Adrenal gland (tissue), 12 donors: ENCODE measurements around the gene SPDL1. TPM values are rescaled to one million over a fixed set of nuclear protein-coding genes. Genes with fewer than 3 reads are reported as not detected.

Experiments
- DNase-seq, 7 donors: peaks; one replicate each; pipeline ENCODE4 v3.0.0-alpha.2; 2019 to 2020
- H3K27ac ChIP-seq, 5 donors: fragments of 200-600 bp; sonication (generic) in 4 of 5; 1 replicate in 3 of 5; 2 replicates in 2 of 5; pipeline versions ENCODE4 v1.5.1 to v1.8.0; 2016 to 2020; ENCODE audit warnings: mild to moderate bottlenecking in 1 of 5
- H3K27me3 ChIP-seq: fragments of 200-600 bp; 2 replicates; pipeline ENCODE4 v1.8.0; 2021
- H3K36me3 ChIP-seq, 2 donors: fragments of 200-600 bp; replicated peaks in 1 of 2; 1 replicate in 1 of 2; 2 replicates in 1 of 2; pipeline versions ENCODE4 v1.5.1 to v1.8.0; 2018 to 2022
- H3K4me1 ChIP-seq, 2 donors: fragments of 200-600 bp; replicated peaks in 1 of 2; 1 replicate in 1 of 2; 2 replicates in 1 of 2; pipeline versions ENCODE4 v1.5.1 to v1.8.0; 2018 to 2021
- H3K4me3 ChIP-seq, 4 donors: fragments of 200-600 bp; sonication (generic) in 3 of 4; one replicate each; pipeline ENCODE4 v1.5.1; 2016 to 2018
- H3K9me3 ChIP-seq, 3 donors: fragments of 200-600 bp; sonication (generic) in 1 of 3; replicated peaks in 1 of 3; 1 replicate in 2 of 3; 2 replicates in 1 of 3; pipeline versions ENCODE4 v1.5.1 to v1.8.0; 2016 to 2021
- CTCF ChIP-seq, 6 experiments: fragments of 450-650 bp in 4 of 6; fragments of 200-600 bp in 2 of 6; sonication (generic) in 1 of 6; IDR thresholded peaks; 1 replicate in 5 of 6; 2 replicates in 1 of 6; pipeline versions ENCODE4 v1.5.1 to v1.8.0; 2016 to 2021; ENCODE audit warnings: antibody characterized with exemption in 6 of 6, mild to moderate bottlenecking in 2 of 6, moderate library complexity in 1 of 6
- POLR2A ChIP-seq, 2 donors: fragments of 450-650 bp; IDR thresholded peaks; one replicate each; pipeline ENCODE4 v1.6.1; 2017; ENCODE audit warnings: antibody characterized with exemption in 2 of 2, mild to moderate bottlenecking in 2 of 2, moderate library complexity in 1 of 2
- WGBS, 4 donors: extraction: QIAGEN DNeasy Blood & Tissue Kit in 2 of 4; methylation state at CpG; one replicate each; pipeline versions ENCODE4 v1.1.5 to v1.1.7; 2013 to 2017; 5-methylcytosine and 5-hydroxymethylcytosine counted together
- intact Hi-C, 2 donors: fragments of 100-400 bp; cut with DNase I; formaldehyde crosslinking; loops; one replicate each; pipeline versions ENCODE4 v1.14.1 to v1.15.0; 2022 to 2023
- polyA plus RNA-seq, 3 donors: library from polyadenylated mRNA; stranded (reverse); fragments of 200-250 nt in 2 of 3; fragments of 350-450 nt in 1 of 3; fragmentation: Illumina TruSeq in 1 of 3; extraction: RNeasy Lipid Tissue Mini Kit (QIAGEN cat#74804) in 1 of 3; gene quantifications; one replicate each; pipeline ENCODE4 v1.2.3, GENCODE V29; 2013 to 2014
- total RNA-seq, 9 donors: library from RNA; depleted of rRNA in 4 of 9; stranded (reverse); fragments of >200 nt in 4 of 9; fragments of 120-200 nt in 1 of 9; fragmentation: NEBNext Ultra II Directional in 1 of 9; extraction: Animal tissue kit (Norgen Biotek cat#: 25700) in 1 of 9; gene quantifications; one replicate each; pipeline versions ENCODE4 v1.1.0 to v1.2.4, GENCODE V29; 2013 to 2023
- donor health status: healthy with polysubstance abuse.
- donor health status: Bipolar disorder and iron deficiency.
- donor health status: DM: yes; HTN: yes; CAD: no.
- donor health status: DM: no; HTN: no; CAD: no.
- donor health status: DM: no; HTN: no; CAD: no.
- donor health status: DM: yes; HTN: yes; CAD: no.

The SPDL1 gene
- total and polyA plus RNA-seq, 12 donors, result 0.72 to 16.4 (median 6.5) TPM

DNA sequence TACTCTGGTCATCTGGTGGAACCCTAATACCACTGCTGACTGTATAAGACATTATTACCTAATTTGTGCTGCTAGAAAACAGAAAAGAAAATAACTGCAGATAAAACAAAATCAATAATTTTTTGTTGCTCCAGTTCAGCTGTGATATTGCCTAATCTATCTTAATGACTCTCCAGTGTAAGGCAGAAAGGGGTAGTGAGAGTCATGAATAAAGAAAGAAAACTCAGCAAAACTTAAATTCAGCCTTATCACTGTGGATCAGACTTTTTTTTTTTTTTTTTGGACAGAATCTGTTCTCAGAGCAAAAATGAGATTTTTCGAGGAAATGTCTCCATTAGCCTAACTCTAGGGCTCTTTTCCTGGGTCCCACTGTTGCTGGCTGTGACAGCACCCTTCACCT, 52.4 kb downstream of the SPDL1 start:
- Histone ChIP-seq H3K4me3 (no peak overlapping the region), H3K27me3 (peaks cover 16% of the 10 kb centered on the region), H3K27ac (peak overlapping the region in 1 of 5 donors; percentile 22), H3K36me3 (no peaks in the 10 kb centered on the region), H3K9me3 (no peaks in the 10 kb centered on the region), H3K4me1 (peaks cover 0 to 3% of the 10 kb centered on the region in 2 donors)
- WGBS, 4 donors, result 47 to 63% (median 57%) methylated on average over 1 of the region's 1 CpG
- TF ChIP-seq CTCF (IDR thresholded peaks at IDR 0.05) (no peak), POLR2A (IDR thresholded peaks at IDR 0.05) (no peak)
- DNase-seq, result no peak
- intact Hi-C loops, result no loop called here

DNA sequence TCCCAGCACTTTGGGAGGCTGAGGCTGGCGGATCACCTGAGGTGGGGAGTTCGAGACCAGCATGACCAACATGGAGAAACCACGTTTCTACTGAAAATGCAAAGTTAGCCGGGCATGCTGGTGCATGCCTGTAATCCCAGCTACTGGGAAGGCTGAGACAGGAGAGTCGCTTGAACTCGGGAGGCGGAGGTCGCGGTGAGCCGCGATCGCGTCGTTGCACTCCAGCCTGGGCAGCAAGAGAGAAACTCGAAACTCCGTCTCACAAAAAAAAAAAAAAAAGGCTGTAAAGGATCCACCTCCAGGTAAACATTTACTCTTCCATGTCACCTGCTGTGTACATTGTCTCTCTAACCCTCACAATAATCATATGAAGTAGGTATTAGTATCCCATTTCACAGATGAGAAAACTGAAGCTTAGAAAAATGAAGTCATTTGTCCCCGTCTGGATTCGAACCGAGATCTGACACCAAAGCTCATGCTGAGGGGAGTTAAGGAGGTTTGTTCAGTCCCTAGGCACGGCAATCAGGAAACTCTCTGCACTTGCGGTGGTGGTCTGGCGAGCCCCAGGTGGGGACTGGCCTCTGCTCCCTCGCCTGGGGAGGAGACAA, 53.0 kb downstream of the SPDL1 start:
- 38 to 67% (median 48%) methylated on average over 22 to 23 of the region's 23 CpGs for WGBS, 4 donors
- Histone ChIP-seq H3K4me3 (peak overlapping the region in 1 of 4 donors; percentile 48), H3K27me3 (peaks cover 16% of the 10 kb centered on the region), H3K9me3 (no peaks in the 10 kb centered on the region), H3K27ac (peak overlapping the region in 2 of 5 donors; percentile 37 to 91), H3K4me1 (peaks cover 0 to 3% of the 10 kb centered on the region in 2 donors), H3K36me3 (no peaks in the 10 kb centered on the region)
- no peak for DNase-seq
- intact Hi-C loops, result no loop called here
- TF ChIP-seq CTCF (IDR thresholded peaks at IDR 0.05) (no peak), POLR2A (IDR thresholded peaks at IDR 0.05) (no peak)

DNA sequence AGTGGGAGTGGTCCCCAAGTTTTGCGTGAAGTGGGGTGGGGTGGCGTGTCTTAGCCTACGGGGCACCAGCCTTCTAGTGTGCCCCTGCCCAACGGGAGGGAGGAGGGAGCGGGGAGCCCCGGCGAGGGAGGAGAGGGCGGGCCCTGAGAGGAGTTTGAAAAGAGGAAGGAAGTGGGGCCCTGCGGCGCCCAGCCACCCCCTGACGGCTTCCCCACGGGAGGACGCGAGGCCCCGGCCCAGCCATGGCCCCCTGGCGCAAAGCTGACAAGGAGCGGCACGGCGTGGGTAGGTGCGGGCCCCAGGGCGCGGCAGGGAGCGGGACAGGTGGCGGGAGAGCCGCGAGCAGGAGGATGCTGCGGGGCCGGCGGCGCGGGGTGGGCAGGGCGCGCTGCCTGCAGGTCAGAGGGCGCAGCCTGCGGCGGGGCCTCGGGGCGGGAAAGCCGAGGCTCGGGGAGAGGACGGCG, 53.5 kb downstream of the SPDL1 start, which contains the start of gene DOCK2:
DOCK2 (plus strand) TSS at position 191 of the 464 bp plus-strand sequence; CDS start at position 243, 52 bp downstream.
- H3K36me3 ChIP-seq, result no peaks in the 10 kb centered on the region
- peak within 1 kb of the TSS in 1 of 4 donors; percentile 48 for H3K4me3 ChIP-seq
- DNase-seq, result peak; percentile 35 to 58 (median 48)
- peaks cover 0 to 3% of the 10 kb centered on the region in 2 donors for H3K4me1 ChIP-seq
- WGBS, 4 donors, result 1 to 2% (median 2%) methylated on average over 24 to 42 of the region's 42 CpGs; no CpG with 5 or more reads in 1 of the 4 donors
- intact Hi-C loops, result no loop called here
- peaks cover 16% of the 10 kb centered on the region for H3K27me3 ChIP-seq
- TF ChIP-seq CTCF (IDR thresholded peaks at IDR 0.05) (no peak), POLR2A (IDR thresholded peaks at IDR 0.05) (no peak)
- no peaks in the 10 kb centered on the region for H3K9me3 ChIP-seq
- peak within 1 kb of the TSS in 4 of 5 donors; percentile 34 to 91 (median 41) for H3K27ac ChIP-seq

- H3K4me3 ChIP-seq, result peak overlapping the region in 1 of 4 donors; percentile 48
- H3K27ac ChIP-seq, result peak overlapping the region in 4 of 5 donors; percentile 34 to 91 (median 41)
- DNase-seq, result peak in 1 of 7 donors; percentile 12
- H3K4me1 ChIP-seq, result peaks cover 0 to 3% of the 10 kb centered on the region in 2 donors
- intact Hi-C loops, result no loop called here
- no peaks in the 10 kb centered on the region for H3K36me3 ChIP-seq
- no peaks in the 10 kb centered on the region for H3K9me3 ChIP-seq
- TF ChIP-seq POLR2A (IDR thresholded peaks at IDR 0.05), result no peak
- TF ChIP-seq CTCF (IDR thresholded peaks at IDR 0.05), result no peak
- peaks cover 16% of the 10 kb centered on the region for H3K27me3 ChIP-seq
- 18 to 60% (median 28%) methylated on average over 3 to 18 of the region's 18 CpGs for WGBS, 4 donors
Measured at GRCh38 chr5:169637549-169638121, 54.1 kb downstream of the SPDL1 start.
